ENCODE data around the gene COMMD4. TPM values are rescaled to one million over a fixed set of nuclear protein-coding genes. Genes with fewer than 3 reads are reported as not detected.
A peak's percentile ranks its signal among the peaks of the same experiment; 100 is the strongest.
"Not testable (repeated sequence)": the region's sequence is repeated elsewhere in the genome, so short reads cannot be mapped to it uniquely, and the experiment has no call there.

Gene COMMD4
- total RNA-seq, 2 experiments from 2014 or later: 83.3 to 87.8 TPM

DNA sequence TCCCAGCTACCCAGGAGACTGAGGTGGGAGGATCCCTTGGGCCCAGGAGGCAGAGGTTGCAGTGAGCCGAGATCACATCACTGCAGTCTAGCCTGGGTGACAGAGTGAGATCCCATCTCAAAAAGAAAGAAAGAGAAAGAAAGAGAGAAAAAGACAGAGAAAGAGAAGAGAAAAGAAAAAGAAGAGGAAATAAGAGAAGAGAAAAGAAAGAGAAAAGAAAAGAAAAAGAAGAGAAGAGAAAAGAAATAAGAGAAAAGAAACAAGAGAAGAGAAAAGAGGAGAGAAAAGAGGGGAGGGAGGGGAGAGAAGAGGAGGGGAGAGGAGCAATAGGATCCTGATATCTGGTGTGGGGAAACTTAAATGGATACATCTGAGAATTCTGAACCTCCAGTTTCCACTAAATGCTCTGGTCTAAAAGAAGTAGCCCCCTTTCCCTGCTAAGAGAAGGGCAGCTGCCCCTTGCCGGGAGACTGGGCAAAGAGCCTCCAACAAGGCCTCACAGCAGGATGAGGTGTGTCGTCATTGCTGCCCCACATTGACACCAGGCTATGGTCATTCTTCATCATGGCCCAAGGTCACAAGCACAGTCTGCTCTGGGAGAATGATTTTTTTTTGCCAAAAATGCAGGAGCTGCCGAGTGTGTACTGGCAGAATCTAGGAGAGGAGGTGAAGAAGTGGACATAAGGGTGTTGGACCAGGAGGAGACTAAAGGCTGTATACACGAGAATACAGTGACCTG lies 21.1 kb upstream of the COMMD4 start:
- H3K27ac Mint-ChIP-seq: no peak overlapping the region
- intact Hi-C loops (cut with micrococcal nuclease): no loop called here
- DNase-seq: no peak
- H3K4me1 Mint-ChIP-seq (ENCODE audit: low read depth): no peaks in the 10 kb centered on the region
- no peaks in the 10 kb centered on the region for H3K36me3 Mint-ChIP-seq
- ChIA-PET CTCF (no interaction called here), POLR2A (no interaction called here)
- H3K4me3 Mint-ChIP-seq: no peak overlapping the region
- no peaks in the 10 kb centered on the region for H3K9me3 Mint-ChIP-seq
- peaks cover 5% of the 10 kb centered on the region for H3K27me3 Mint-ChIP-seq

- H3K36me3 Mint-ChIP-seq; intact Hi-C loops (cut with micrococcal nuclease); CTCF ChIA-PET; H3K4me1 Mint-ChIP-seq (ENCODE audit: low read depth); H3K27me3 Mint-ChIP-seq; DNase-seq; POLR2A ChIA-PET; H3K4me3 Mint-ChIP-seq; H3K27ac Mint-ChIP-seq; H3K9me3 Mint-ChIP-seq: not testable (repeated sequence)
Observed at GRCh38 chr15:75319231-75319897, 16.5 kb upstream of the COMMD4 start.

DNA sequence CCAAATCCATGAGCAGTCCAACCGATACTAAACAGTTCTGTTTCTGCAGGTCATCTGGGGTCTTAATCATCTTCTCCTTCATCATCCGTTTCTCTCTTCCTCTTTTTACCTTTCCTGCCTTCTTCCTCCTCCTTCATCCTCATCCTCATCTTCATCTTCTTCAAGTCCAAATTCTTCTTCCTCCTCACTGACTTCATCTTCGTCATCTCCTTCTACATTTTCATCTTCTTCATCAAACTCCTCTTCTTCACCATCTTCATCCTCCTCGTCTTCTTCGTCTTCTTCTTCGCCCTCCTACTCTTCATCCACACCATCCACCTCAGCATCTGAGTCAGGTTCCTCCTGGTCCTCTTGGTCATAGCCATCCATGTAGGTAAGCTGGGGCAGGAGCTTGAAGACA lies 14.2 kb upstream of the COMMD4 start:
- Mint-ChIP-seq H3K27ac (no peak overlapping the region), H3K4me3 (no peak overlapping the region), H3K27me3 (no peaks in the 10 kb centered on the region), H3K36me3 (no peaks in the 10 kb centered on the region), H3K9me3 (no peaks in the 10 kb centered on the region), H3K4me1 (ENCODE audit: low read depth) (no peaks in the 10 kb centered on the region)
- ChIA-PET POLR2A (interaction anchor here (0.6 kb wide), 1 partner anchor 319 kb away, joined by 4 read pairs; no protein-coding TSS in a partner anchor), CTCF (interaction anchor here (0.6 kb wide), 1 partner anchor 315 kb away, joined by 3 read pairs; no protein-coding TSS in a partner anchor)
- no peak for DNase-seq
- intact Hi-C loops (cut with micrococcal nuclease): no loop called here

GRCh38 chr15:75325922-75326321 lies 9.9 kb upstream of the COMMD4 start:
- intact Hi-C loops (cut with micrococcal nuclease): no loop called here
- Mint-ChIP-seq H3K27ac (no peak overlapping the region), H3K4me1 (ENCODE audit: low read depth) (no peaks in the 10 kb centered on the region), H3K27me3 (peaks cover 3% of the 10 kb centered on the region), H3K9me3 (no peaks in the 10 kb centered on the region), H3K36me3 (no peaks in the 10 kb centered on the region), H3K4me3 (no peak overlapping the region)
- ChIA-PET POLR2A (no interaction called here), CTCF (no interaction called here)
- DNase-seq: no peak

DNA sequence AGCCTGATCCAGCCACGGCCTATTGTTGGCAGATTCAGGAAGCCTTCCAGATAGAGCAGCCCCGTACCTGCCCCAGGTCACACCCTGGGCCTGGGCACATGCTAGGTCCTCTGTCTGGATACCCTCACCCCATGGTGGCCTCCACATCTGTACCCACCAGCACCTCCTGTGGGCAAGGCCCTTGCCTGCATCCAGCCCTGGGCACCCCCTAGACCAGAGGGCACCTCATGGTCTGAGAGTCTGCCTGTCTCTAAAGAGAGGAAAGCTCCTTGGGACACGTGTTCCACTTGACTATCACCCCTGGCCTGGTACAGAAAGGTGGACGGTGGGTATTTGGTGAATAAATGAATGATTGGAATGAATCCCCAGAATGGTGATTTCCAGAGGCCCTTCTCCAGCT lies 8.9 kb upstream of the COMMD4 start:
- ChIA-PET POLR2A (no interaction called here), CTCF (no interaction called here)
- intact Hi-C loops (cut with micrococcal nuclease): no loop called here
- H3K9me3 Mint-ChIP-seq: no peaks in the 10 kb centered on the region
- H3K27ac Mint-ChIP-seq: no peak overlapping the region
- H3K4me3 Mint-ChIP-seq: no peak overlapping the region
- H3K27me3 Mint-ChIP-seq: peaks cover 4% of the 10 kb centered on the region
- H3K4me1 Mint-ChIP-seq (ENCODE audit: low read depth): no peaks in the 10 kb centered on the region
- H3K36me3 Mint-ChIP-seq: no peaks in the 10 kb centered on the region
- no peak for DNase-seq

- Mint-ChIP-seq H3K4me3 (no peak overlapping the region), H3K36me3 (no peaks in the 10 kb centered on the region), H3K9me3 (no peaks in the 10 kb centered on the region), H3K27ac (no peak overlapping the region), H3K27me3 (peaks cover 5% of the 10 kb centered on the region), H3K4me1 (ENCODE audit: low read depth) (no peaks in the 10 kb centered on the region)
- POLR2A ChIA-PET: no interaction called here
- no peak for DNase-seq
- intact Hi-C loops (cut with micrococcal nuclease): no loop called here
- CTCF ChIA-PET: interaction anchor here (1.2 kb wide), 1 partner anchor 559 kb away, joined by 3 read pairs; no protein-coding TSS in a partner anchor
Observed at GRCh38 chr15:75327491-75327890, 8.4 kb upstream of the COMMD4 start.

GRCh38 chr15:75328493-75329314 lies 7.2 kb upstream of the COMMD4 start:
- no peak for DNase-seq
- no peaks in the 10 kb centered on the region for H3K4me1 Mint-ChIP-seq (ENCODE audit: low read depth)
- CTCF ChIA-PET: interaction anchor here (1.0 to 1.2 kb wide), 2 partner anchors 39 to 560 kb away, joined by 3 to 4 read pairs; no protein-coding TSS in a partner anchor
- no peaks in the 10 kb centered on the region for H3K9me3 Mint-ChIP-seq
- peaks cover 5% of the 10 kb centered on the region for H3K27me3 Mint-ChIP-seq
- no peaks in the 10 kb centered on the region for H3K36me3 Mint-ChIP-seq
- no peak overlapping the region for H3K4me3 Mint-ChIP-seq
- intact Hi-C loops (cut with micrococcal nuclease): no loop called here
- POLR2A ChIA-PET: no interaction called here
- no peak overlapping the region for H3K27ac Mint-ChIP-seq

GRCh38 chr15:75329571-75329970 lies 6.3 kb upstream of the COMMD4 start:
- Mint-ChIP-seq H3K9me3 (no peaks in the 10 kb centered on the region), H3K27me3 (peaks cover 5% of the 10 kb centered on the region), H3K4me3 (no peak overlapping the region), H3K4me1 (ENCODE audit: low read depth) (no peaks in the 10 kb centered on the region), H3K36me3 (no peaks in the 10 kb centered on the region), H3K27ac (no peak overlapping the region)
- CTCF ChIA-PET: interaction anchor here (0.6 kb wide), 1 partner anchor 162 kb away, joined by 3 read pairs; no protein-coding TSS in a partner anchor
- POLR2A ChIA-PET: no interaction called here
- DNase-seq: no peak
- intact Hi-C loops (cut with micrococcal nuclease): no loop called here

GRCh38 chr15:75332093-75332492 lies 3.8 kb upstream of the COMMD4 start:
- CTCF ChIA-PET; DNase-seq; H3K36me3 Mint-ChIP-seq; H3K27me3 Mint-ChIP-seq; H3K9me3 Mint-ChIP-seq; POLR2A ChIA-PET; H3K27ac Mint-ChIP-seq; H3K4me3 Mint-ChIP-seq; intact Hi-C loops (cut with micrococcal nuclease): not testable (repeated sequence)
- H3K4me1 Mint-ChIP-seq (ENCODE audit: low read depth): peaks cover 16% of the 10 kb centered on the region

DNA sequence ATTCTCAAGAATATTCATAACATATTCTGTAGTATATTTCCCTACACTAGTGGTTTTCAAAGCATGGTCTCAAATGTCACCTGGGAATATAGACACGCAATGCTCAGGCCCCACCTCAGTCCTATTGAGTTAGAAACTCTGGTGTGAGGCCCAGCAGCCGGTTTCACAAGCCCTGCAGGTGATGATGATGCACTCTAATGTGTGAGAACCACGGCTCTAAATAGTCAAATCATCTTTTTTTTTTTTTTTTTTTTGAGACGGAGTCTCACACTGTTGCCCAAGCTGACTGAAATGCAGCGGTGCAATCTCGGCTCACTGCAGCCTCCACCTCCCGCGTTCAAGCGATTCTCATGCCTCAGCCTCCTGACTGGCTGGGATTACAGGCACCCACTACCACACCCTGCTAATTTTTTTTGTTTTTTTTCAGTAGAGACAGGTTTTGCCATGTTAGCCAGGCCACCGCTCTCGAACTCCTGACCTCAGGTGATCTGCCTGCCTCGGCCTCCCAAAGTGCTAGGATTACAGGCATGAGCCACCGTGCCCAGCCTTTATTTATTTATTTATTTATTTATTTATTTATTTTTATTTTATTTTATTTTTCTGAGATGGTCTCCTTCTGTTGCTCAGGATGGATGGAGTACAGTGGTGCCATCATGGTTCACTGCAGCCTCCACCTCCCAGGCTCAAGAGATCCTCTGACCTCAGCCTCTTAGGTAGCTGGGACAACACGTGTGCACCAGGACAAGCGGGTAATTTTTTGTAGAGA lies 2.0 kb upstream of the COMMD4 start:
- peaks cover 19% of the 10 kb centered on the region for H3K4me1 Mint-ChIP-seq (ENCODE audit: low read depth)
- intact Hi-C loops (cut with micrococcal nuclease); H3K27ac Mint-ChIP-seq; H3K27me3 Mint-ChIP-seq; POLR2A ChIA-PET; DNase-seq; H3K9me3 Mint-ChIP-seq; H3K36me3 Mint-ChIP-seq; H3K4me3 Mint-ChIP-seq: not testable (repeated sequence)
- CTCF ChIA-PET: interaction anchor here (2.2 kb wide), 1 partner anchor 34 kb away, joined by 14 read pairs; no protein-coding TSS in a partner anchor

- Mint-ChIP-seq H3K9me3 (no peaks in the 10 kb centered on the region), H3K4me1 (ENCODE audit: low read depth) (peaks cover 19% of the 10 kb centered on the region), H3K27ac (peak overlapping the region; percentile 84), H3K36me3 (peaks cover 6% of the 10 kb centered on the region), H3K4me3 (peak overlapping the region; percentile 97), H3K27me3 (peaks cover 2% of the 10 kb centered on the region)
- intact Hi-C loops (cut with micrococcal nuclease): no loop called here
- ChIA-PET CTCF (interaction anchor here (1.0 to 2.2 kb wide), 3 partner anchors 32 to 462 kb away, joined by 3 to 14 read pairs (median 3); partner anchors contain the start of gene SNX33), POLR2A (interaction anchor here (0.6 kb wide), 1 partner anchor 31 kb away, joined by 4 read pairs; no protein-coding TSS in a partner anchor)
- no peak for DNase-seq
Observed at GRCh38 chr15:75335313-75335704, 554 bp upstream of the COMMD4 start.

Data from activated CD4-positive, alpha-beta memory T cell treated with anti-CD3 and anti-CD28 coated beads for 36 hours (primary cell).